GM18861 (cell line): ENCODE results near the gene SORL1.

Experiments used
- ATAC-seq: cut with Tn5 transposase; IDR thresholded peaks from one replicate; pipeline ENCODE4 v1.9.1; 2021; ENCODE audit not compliant: unreplicated experiment

Gene SORL1

DNA sequence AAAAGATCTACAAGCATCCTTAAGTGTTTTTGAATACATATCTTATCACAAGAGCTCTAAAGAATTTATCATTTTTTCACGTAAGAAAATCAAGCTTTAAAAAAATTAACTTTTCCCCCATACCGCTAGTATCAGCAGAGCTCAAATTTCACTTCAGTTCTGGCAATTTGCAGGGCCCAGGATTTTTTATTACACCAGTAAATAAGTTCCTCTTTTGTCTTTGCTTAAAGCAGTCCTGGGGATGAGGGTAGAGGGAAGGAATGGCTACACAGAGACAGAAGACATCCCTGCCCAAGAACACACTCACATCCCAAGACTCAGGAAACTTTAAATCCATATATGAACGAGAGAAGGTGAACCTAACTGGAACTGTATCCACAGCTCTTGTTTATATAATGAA lies 22.6 kb upstream of the SORL1 start:
- ATAC-seq = no peak

DNA sequence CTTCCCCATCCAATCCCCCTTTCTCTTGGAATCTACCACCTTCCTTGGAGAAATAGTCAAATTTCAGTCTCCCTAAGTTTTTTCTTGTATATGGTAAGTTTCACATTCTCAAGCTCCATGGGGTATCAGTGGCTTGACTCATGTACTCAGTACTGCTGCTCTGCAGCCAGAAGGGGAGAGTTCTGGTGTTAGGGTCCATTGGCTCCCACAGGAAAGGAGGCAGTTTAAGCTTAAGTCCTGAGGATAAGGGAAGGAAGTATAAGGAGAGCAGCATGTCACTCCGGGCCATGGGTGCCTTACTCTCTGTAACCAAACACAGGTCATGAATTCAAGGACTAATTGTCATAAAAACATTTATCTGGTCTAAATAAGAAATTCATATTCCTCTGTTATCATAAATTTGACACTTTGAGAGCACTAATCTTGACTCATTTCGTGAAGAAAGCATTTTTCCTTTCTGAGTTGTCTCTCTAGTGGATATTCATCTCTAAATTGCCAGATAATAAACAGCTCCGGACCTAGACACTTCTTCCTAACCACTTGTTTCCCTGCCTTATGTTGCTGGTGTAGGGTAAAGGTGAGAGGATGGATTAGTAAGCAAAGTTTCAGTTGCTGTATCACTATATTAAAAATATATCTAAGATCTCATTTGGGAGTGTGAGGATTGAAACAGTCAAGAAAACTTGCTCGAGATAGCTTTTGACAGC lies 20.1 kb upstream of the SORL1 start:
- no peak for ATAC-seq

DNA sequence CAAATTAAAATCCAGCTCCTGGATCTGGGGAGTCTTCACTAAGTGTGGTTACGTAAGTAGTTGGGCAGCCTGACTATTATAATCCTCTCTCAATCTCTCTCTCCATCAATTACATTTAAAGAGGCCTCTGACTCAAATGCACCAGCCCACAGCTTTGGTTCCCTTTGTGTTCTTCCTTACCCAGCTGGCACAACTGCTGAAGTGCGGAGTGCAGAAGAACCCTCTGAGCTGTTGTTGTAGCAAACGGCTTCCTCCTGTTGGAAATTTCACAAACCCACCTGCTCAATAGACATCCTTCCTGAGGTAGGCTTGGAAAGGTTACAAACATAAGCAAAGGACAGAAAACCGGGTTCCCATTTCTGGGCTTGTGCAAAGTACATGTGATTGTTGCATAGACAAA lies 17.0 kb upstream of the SORL1 start:
- no peak for ATAC-seq

DNA sequence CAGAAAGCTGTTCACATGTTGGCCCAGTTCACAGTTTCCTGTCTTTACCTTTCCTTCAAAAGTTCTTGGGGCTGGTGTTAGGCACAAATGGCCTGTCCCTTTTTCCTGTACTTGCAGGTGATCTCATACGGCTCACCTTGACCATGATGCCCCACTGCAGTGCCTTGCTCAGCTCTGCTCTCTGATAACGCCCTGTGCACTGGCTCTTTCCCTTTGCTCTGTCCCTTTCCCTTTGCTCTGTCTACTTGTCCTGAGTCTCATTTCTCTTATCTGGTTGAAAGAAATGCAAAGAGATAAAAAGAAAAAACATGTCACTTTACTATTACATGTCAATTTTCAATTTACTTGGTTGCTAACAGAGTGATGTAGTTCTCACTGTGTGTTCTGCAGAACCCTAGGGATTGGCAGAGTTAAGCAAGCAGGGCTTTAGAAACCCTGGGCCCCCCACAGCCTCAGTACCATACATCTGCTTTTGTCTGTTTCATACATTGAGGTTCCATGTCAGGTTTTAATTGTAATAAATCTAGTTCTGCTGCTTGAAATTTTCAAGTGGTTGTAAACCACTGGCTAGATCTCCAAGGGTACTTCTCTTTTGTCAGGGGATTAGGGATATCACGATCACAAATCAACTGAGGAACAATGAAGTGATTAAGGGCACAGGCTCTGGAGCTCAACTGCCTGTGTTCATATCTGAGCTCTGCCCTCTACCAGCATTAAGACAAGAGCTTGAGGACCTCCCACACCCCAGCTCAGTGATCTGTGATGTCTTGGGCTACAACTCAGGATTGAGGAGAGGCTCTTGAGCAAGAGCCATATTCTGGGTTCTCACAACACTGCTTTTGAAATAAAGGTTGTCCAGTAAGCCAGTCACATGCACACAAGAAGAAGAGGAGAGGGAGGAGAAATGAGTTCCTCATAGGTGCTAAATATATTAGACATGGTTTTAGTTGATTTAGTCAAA lies 16.3 kb upstream of the SORL1 start:
- no peak for ATAC-seq

- ATAC-seq = no peak
These were observed 15.0 kb upstream of the SORL1 start for GRCh38 chr11:121437018-121437685.

DNA sequence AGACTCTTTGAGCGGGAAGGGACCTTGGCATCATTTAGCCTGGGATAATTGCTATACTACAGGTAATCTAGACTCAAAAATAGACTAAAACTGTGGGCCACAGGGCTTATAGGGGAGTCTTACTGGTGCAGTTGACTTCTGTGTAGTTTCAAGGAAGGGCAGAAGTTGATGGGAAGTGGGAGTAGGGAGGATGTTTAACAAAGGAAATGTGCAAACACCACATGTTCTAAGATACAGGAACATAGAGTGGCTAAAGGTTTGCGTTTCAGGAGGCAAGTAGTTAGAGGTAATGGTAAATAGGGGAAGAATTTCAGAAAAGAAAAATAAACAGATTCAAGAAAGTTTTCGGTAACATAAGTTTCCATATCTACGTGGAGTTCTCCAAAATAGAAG lies 14.4 kb upstream of the SORL1 start:
- no peak for ATAC-seq

GRCh38 chr11:121439337-121439736 lies 12.8 kb upstream of the SORL1 start:
- ATAC-seq = no peak

GRCh38 chr11:121439759-121440158 lies 12.4 kb upstream of the SORL1 start:
- no peak for ATAC-seq

GRCh38 chr11:121441521-121441920 lies 10.6 kb upstream of the SORL1 start:
- ATAC-seq = no peak

GRCh38 chr11:121443688-121444275 lies 8.3 kb upstream of the SORL1 start:
- no peak for ATAC-seq

DNA sequence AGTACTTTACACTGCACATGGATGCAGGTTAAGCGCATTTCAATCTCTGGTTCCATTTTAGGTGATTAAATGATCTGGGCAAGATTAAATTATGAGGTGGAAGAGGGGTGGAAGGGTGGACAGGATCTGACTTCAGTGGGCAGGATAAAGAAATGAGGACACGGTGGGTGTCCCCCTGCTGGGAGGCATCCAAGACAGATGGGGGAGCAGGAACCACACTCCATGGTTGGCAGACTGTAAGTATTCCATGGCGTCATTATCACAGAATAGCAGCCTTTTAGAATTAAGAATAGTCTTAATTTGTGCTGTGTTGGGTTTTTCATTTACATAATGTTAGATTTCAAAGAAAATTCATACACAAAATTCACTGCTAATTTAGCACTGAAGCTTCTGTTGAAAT lies 7.6 kb upstream of the SORL1 start:
- no peak for ATAC-seq

GRCh38 chr11:121445071-121445768 lies 6.9 kb upstream of the SORL1 start:
- ATAC-seq = no peak

DNA sequence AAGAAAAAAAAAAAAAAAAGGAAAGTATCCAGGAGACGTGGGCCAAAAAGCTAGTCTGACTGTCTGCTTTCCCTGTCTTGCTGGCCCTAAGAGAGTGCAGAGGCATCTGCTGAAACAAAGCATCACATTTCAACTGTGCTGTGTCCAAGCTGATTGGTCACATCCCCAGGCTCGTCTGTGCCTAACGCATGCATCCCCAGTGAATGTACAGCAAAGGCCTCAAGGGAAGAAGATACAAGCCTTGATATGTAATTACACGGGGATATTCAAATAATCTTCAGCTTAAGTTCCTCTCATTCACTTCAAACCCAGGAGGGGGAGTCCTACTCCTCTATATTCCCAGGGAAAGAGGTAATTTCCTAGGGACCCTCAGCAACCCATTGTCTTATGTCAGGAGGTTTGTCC lies 5.4 kb upstream of the SORL1 start:
- no peak for ATAC-seq

DNA sequence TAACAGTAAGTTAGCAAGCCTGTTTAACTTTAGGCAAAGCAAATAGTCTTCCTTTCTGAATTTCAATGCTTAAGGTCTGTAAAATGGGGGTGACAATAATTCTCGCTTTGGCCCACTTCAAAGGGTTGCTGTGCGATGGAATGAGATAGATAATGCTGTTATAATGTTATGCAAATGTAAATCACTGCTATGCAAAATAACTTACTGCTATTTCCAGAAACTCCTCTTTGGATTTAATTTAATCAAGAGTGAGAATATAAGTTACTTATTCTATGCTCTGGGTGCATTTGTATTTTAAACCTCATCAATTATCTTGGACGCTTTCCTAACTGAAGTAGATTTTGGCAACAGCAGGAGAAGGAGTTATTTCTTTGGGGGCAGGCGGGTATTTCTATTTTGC lies 4.1 kb upstream of the SORL1 start:
- no peak for ATAC-seq

- no peak for ATAC-seq
These were observed 3.6 kb upstream of the SORL1 start for GRCh38 chr11:121448431-121448941.

- no peak for ATAC-seq
These were observed 3.0 kb upstream of the SORL1 start for GRCh38 chr11:121449123-121449522.

DNA sequence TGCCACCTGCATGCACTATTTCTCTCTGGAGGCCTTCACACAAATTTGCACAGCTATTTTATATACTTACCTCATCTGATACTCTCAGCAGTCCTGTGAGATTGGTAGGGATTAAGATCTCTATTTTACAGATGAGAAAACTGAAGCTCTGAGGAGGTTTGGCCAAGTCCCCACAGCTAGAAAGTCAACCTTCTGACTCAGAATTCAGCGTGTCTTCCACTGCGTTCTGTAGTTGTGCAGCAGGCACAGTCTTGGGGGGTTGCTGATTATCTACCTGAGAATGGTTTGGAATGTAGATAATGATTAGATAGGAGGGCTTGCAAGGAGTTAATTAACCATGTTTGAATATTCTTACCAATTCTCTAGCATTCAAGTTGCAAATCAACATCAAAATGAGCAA lies 2.5 kb upstream of the SORL1 start:
- no peak for ATAC-seq

DNA sequence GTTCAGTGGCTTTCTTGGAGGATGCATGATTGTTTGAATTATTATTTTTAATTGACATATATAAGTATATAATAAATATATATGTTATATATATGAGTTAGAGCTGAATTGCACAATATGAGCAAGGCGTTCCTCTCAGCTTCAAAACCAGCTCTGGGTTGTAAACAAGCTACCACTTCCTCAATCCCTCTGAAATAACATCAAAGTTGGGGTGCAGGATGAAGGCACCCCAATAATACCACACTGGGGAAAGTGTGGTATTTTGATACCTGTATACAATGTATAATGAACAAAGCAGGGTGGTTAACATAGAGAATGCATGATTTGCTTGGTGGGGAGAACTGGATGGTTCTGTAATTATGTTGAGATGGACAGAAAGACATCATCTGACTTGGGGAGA lies 1.7 kb upstream of the SORL1 start:
- ATAC-seq = no peak

DNA sequence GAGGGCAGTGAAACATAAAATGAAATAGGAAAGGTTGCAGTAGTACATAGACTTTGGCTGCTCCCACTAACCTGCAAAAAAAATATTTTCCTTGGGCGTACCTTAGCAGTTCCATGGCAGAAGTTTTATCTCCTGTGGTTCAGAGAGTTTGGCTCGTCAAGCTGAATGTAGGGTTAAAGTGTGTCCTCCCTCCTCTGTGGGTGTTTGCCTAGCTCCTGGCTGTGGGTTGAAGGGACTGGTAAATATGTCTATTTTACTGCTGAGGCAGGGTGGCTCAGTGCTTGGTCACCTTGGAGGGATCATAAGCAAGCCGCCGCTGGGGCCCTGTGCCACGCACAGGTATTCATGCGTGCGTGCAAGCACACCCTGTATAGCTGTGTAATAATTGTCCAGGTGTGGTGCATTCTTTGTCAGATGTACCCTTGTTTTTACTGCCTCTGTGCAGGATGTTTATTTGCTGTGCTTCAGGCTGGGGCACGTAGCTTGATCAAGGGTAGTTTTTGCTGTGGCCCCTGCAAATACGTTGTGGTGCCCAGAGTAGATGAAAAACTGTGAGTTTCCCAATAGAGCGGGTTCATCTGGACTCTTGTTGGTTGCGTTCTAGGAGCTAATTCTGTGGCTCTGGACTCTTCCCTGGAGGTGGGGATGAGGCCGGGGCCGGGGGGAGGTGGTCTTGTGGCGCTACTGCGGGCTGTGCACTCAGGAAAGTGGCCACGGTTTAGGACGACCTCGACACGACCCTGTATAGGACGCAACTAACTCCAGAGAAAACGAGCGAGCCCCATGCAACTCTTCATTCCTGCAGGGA lies 732 bp upstream of the SORL1 start:
- no peak for ATAC-seq
